ENCODE measurements around the gene ESPL1.
"Not testable (repeated sequence)": the region's sequence is repeated elsewhere in the genome, so short reads cannot be mapped to it uniquely, and the experiment has no call there.

Gene ESPL1

DNA sequence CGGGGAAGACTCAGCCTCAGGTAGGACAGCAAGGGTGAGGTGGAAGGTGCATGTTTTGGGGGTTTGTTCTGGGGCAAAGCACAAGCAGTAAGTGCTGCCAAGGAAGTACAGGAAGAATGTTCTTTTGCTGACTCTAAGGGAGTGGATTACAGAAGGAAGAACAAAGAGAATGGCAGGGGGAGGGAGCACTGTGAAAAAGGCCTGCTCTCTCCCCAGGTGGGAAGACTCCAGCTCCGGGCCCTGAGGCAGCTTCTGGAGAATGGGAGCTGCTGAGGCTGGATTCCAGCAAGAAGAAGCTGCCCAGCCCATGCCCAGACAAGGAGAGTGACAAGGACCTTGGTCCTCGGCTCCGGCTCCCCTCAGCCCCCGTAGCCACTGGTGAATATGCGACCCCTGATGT lies 20.2 kb downstream of the ESPL1 start:
- Histone ChIP-seq H3K4me3 (no peak overlapping the region), H3K27me3 (ENCODE audit: low read depth) (no peaks in the 10 kb centered on the region), H3K36me3 (replicated peaks) (peaks cover 93% of the 10 kb centered on the region), H3K4me1 (no peaks in the 10 kb centered on the region), H3K9me3 (no peaks in the 10 kb centered on the region)
- in situ Hi-C loops (cut with MboI; ENCODE audit: low sequenced_read_pairs) = loop anchor here (5.0 to 10.0 kb wide), 2 partner anchors 76 to 224 kb away; no protein-coding TSS in a partner anchor
- no peak for DNase-seq (ENCODE audit: low spot score in 2 of 2)

DNA sequence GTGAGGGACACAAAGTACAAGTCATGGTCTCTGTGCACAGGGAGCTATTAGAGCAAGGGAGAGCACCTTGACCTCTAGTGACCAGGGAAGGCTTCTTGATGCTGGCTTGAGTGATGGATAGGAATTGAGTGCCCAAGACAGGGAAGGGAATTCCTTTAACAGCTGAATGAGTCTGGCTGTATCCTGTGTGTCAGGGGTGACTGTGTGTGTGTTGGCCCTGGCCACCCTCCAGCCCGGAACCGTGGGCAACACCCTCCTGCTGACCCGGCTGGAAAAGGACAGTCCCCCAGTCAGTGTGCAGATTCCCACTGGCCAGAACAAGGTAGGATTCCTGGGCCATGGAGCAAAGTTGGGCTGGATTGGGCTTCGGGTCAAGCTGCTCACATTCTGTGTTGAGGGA lies 21.8 kb downstream of the ESPL1 start:
- no peak for DNase-seq (ENCODE audit: low spot score in 2 of 2)
- in situ Hi-C loops (cut with MboI; ENCODE audit: low sequenced_read_pairs) = loop anchor here (5.0 to 10.0 kb wide), 2 partner anchors 78 to 225 kb away; no protein-coding TSS in a partner anchor
- no peaks in the 10 kb centered on the region for H3K4me1 ChIP-seq
- H3K9me3 ChIP-seq = no peaks in the 10 kb centered on the region
- no peak overlapping the region for H3K4me3 ChIP-seq
- peaks cover 82% of the 10 kb centered on the region for H3K36me3 ChIP-seq (replicated peaks)
- no peaks in the 10 kb centered on the region for H3K27me3 ChIP-seq (ENCODE audit: low read depth)

DNA sequence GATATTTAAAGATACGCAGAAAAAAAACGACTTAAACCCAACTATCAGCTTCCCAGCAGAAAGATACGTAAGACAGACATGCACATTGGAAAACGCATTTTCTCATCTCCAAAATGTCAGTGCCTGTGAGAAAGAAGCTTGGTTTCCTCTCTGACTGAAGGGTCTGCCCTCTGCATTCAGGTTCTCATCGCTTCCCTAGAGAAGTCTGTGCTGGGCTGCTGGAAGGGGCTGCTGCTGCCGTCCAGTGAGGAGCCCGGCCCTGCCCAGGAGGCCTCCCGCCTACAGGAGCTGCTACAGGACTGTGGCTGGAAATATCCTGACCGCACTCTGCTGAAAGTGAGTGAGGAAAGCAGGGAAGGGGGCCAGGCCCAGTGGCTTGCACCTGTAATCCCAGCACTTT lies 22.6 kb downstream of the ESPL1 start:
- Histone ChIP-seq H3K4me1 (no peaks in the 10 kb centered on the region; the same call in 1 of the 2 replicates), H3K27me3 (ENCODE audit: low read depth) (no peaks in the 10 kb centered on the region), H3K36me3 (replicated peaks) (peaks cover 75% of the 10 kb centered on the region), H3K4me3 (no peak overlapping the region), H3K9me3 (no peaks in the 10 kb centered on the region)
- in situ Hi-C loops (cut with MboI; ENCODE audit: low sequenced_read_pairs) = no loop called here
- no peak for DNase-seq (ENCODE audit: low spot score in 2 of 2)

DNA sequence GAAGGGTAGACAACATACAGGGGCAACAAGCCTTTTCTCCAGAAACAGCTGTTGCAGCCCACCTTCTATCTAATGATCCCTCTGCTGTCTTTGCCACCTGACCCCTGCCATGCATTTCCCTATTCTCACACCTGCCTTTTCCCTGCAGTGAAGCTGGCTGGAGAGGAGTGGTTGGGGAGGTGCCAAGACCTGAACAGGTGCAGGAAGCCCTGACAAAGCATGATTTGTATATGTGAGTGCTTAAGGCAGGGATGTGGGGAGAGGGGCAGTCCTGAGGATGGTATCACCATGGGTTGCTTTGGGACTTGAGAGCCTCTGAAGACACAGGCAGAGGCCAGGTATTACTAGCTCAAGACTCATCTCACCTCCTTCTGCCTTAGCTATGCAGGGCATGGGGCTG lies 24.3 kb downstream of the ESPL1 start:
- H3K36me3 ChIP-seq (replicated peaks) = peaks cover 69% of the 10 kb centered on the region
- in situ Hi-C loops (cut with MboI; ENCODE audit: low sequenced_read_pairs) = no loop called here
- DNase-seq (ENCODE audit: low spot score in 2 of 2) = no peak
- no peaks in the 10 kb centered on the region for H3K27me3 ChIP-seq (ENCODE audit: low read depth)
- no peak overlapping the region for H3K4me3 ChIP-seq
- no peaks in the 10 kb centered on the region; the same call in 1 of the 2 replicates for H3K4me1 ChIP-seq
- no peaks in the 10 kb centered on the region for H3K9me3 ChIP-seq

DNA sequence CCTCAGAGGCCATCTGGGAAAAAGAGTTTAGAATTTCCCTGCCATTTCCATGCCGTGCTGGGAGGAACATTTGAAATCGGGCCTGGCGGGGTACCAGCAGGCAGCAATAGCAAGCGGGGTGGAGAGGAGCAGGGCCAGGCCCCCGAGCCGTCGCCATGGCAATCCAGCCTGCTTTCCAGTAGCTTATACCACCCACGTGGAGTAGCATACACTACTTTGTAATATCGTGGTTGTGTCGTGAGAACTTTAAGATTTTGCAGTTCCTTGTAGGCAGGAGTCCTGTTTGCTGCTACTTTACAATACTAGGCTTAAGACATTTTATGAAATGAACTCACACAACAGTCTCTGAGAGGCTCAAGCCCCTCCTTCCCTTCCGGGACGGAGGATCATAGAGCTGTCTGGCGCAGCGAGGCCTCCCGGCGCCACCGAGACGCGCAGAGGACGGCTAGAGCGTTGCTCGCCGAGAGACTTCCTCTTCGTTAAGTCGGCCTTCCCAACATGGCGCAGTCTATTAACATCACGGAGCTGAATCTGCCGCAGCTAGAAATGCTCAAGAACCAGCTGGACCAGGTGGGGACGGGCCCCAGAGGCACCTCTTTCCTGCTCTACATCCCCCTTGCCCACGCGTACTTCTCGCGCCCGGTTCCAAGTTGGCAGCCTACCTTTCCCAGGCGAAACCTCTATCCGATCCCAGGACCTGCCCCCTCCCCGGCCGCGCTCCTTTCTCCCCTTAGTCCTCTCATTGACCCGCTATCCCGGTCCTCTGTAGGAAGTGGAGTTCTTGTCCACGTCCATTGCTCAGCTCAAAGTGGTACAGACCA lies 27.2 kb downstream of the ESPL1 start, which contains the start of gene PFDN5:
PFDN5 (plus strand) TSS at position 473 of the 821 bp plus-strand sequence; CDS start at position 499, 26 bp downstream.
- in situ Hi-C loops (cut with MboI; ENCODE audit: low sequenced_read_pairs) = no loop called here
- H3K4me3 ChIP-seq = peak within 1 kb of the TSS; percentile 81
- H3K9me3 ChIP-seq = no peaks in the 10 kb centered on the region
- H3K4me1 ChIP-seq = peaks cover 4% of the 10 kb centered on the region
- H3K27me3 ChIP-seq (ENCODE audit: low read depth) = no peaks in the 10 kb centered on the region
- DNase-seq (ENCODE audit: low spot score in 2 of 2) = peak; percentile 81 to 89
- peaks cover 50% of the 10 kb centered on the region for H3K36me3 ChIP-seq (replicated peaks)

DNA sequence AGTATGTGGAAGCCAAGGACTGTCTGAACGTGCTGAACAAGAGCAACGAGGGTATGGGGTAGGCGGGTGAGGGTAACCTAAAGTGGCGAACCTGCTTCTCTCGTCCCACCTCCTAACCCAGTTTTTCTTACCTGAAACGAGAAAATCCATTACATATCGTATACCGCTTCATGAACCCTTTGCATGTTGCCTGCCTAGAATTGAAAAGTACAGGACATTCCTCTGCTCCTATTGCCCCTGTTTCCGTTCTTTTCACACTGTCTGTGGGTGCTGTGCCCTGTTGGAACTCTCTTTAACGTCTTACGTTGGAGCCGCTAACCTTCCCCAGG lies 27.8 kb downstream of the ESPL1 start:
- DNase-seq (ENCODE audit: low spot score in 2 of 2) = no peak
- no peaks in the 10 kb centered on the region for H3K27me3 ChIP-seq (ENCODE audit: low read depth)
- peaks cover 8% of the 10 kb centered on the region for H3K4me1 ChIP-seq
- H3K4me3 ChIP-seq = peak overlapping the region; percentile 81
- H3K9me3 ChIP-seq = no peaks in the 10 kb centered on the region
- in situ Hi-C loops (cut with MboI; ENCODE audit: low sequenced_read_pairs) = no loop called here
- H3K36me3 ChIP-seq (replicated peaks) = peaks cover 47% of the 10 kb centered on the region

DNA sequence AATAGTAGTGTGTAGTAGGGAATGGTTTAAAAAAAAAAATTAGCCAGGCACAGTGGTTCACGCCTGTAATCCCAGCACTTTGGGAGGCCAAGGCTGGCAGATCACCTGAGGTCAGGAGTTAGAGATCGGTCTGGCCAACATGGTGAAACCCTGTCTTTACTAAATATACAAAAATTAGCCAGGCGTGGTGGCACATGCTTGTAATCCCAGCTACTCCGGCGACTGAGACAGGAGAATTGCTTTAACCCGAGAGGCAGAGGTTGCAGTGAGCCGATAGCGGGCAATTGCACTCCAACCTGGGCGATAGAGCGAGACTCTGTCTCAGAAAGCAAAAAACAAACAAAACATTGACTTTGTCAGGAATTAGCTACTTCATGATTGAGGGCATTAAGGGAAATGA lies 29.0 kb downstream of the ESPL1 start:
- H3K27me3 ChIP-seq (ENCODE audit: low read depth); H3K4me1 ChIP-seq; in situ Hi-C loops (cut with MboI; ENCODE audit: low sequenced_read_pairs); DNase-seq (ENCODE audit: low spot score in 2 of 2); H3K4me3 ChIP-seq; H3K9me3 ChIP-seq: not testable (repeated sequence)
- peaks cover 49% of the 10 kb centered on the region for H3K36me3 ChIP-seq (replicated peaks)

DNA sequence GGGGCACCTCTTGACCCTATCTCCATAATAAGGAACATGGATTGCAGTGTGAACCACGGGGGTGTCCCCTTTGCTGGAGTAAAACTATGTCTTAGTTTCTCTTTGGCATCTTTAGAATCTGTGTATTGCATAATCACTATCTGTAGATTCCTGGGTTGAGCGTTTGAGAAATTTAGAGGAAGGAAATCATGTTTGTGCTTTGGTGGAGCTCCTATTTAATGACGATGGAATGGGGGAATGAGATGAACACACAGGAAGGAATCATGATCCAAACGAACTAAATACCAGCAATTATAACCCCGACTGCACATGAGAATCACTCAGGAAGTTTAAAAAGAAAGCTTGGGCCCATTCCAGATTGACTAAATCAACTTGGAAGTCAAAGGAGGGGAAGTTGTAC lies 30.1 kb downstream of the ESPL1 start:
- no peaks in the 10 kb centered on the region for H3K9me3 ChIP-seq
- in situ Hi-C loops (cut with MboI; ENCODE audit: low sequenced_read_pairs) = no loop called here
- peaks cover 8% of the 10 kb centered on the region for H3K4me1 ChIP-seq
- H3K4me3 ChIP-seq = no peak overlapping the region
- H3K36me3 ChIP-seq (replicated peaks) = peaks cover 46% of the 10 kb centered on the region
- no peaks in the 10 kb centered on the region for H3K27me3 ChIP-seq (ENCODE audit: low read depth)
- no peak for DNase-seq (ENCODE audit: low spot score in 2 of 2)

DNA sequence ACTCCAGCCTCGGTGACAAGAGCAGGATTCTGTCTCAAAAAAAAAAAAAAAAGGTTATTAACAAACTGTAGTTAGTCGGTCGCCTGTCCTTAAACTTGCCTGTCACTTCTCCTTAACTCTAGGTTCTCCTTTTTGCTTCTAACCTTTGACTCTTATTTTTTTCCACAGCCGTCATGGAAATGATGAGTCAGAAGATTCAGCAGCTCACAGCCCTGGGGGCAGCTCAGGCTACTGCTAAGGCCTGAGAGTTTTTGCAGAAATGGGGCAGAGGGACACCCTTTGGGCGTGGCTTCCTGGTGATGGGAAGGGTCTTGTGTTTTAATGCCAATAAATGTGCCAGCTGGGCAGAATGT lies 31.0 kb downstream of the ESPL1 start:
- Histone ChIP-seq H3K4me3 (peak overlapping the region; percentile 79), H3K36me3 (replicated peaks) (peaks cover 47% of the 10 kb centered on the region), H3K27me3 (ENCODE audit: low read depth) (no peaks in the 10 kb centered on the region), H3K4me1 (peaks cover 8% of the 10 kb centered on the region), H3K9me3 (no peaks in the 10 kb centered on the region)
- in situ Hi-C loops (cut with MboI; ENCODE audit: low sequenced_read_pairs) = no loop called here
- no peak for DNase-seq (ENCODE audit: low spot score in 2 of 2)

DNA sequence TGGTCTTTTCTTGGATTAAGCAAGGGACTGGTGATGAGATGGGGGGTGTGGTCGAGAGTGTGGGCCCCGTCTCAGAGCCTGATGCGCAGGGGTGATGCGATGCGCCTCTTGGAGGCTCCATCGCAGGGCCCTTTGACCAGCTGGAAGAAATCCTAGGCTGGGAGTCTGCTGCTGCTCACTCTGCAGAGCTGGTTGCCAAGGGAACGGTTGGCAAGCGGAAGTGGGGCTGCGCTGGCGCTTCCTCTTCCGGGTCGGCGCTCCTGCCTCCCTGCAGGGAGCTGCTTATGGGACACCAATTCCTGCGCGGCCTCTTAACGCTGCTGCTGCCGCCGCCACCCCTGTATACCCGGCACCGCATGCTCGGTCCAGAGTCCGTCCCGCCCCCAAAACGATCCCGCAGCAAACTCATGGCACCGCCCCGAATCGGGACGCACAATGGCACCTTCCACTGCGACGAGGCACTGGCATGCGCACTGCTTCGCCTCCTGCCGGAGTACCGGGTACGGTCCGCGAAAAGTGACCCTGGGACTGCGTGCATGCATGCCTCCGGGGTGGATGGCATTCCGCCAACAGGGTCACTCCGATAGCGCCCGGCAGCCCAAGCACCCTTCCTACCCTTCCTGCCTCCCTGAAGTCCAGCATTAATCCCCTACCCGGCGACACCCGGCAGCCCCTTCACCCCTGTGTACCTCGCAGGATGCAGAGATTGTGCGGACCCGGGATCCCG lies 31.5 kb downstream of the ESPL1 start, which contains the start of gene MYG1:
MYG1 (plus strand) TSS at position 242 of the 727 bp plus-strand sequence; CDS start at position 285, 43 bp downstream.
- Histone ChIP-seq H3K4me1 (peaks cover 8% of the 10 kb centered on the region), H3K36me3 (replicated peaks) (peaks cover 47% of the 10 kb centered on the region), H3K4me3 (peak within 1 kb of the TSS; percentile 79), H3K9me3 (no peaks in the 10 kb centered on the region), H3K27me3 (ENCODE audit: low read depth) (no peaks in the 10 kb centered on the region)
- in situ Hi-C loops (cut with MboI; ENCODE audit: low sequenced_read_pairs) = no loop called here
- peak; percentile 93 to 94 for DNase-seq (ENCODE audit: low spot score in 2 of 2)

DNA sequence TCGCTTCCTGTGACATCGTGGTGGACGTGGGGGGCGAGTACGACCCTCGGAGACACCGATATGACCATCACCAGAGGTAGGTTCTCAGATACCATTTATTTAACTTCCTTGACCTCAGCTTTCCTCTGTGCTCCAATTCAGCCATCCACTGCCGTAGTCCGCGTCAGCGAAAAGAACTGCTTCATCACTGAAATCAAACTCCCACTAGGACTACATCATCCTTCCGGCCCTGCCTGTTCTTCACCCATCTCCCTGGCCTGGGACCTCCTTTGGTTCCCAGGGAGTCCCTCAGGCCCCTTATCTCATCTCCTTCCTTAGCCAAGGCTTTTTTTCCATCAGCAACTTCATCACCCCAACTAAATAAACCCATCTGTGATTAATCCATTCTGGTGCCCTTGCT lies 32.1 kb downstream of the ESPL1 start:
- peak overlapping the region; percentile 79 for H3K4me3 ChIP-seq
- H3K4me1 ChIP-seq = peaks cover 8% of the 10 kb centered on the region
- peaks cover 49% of the 10 kb centered on the region for H3K36me3 ChIP-seq (replicated peaks)
- DNase-seq (ENCODE audit: low spot score in 2 of 2) = peak in 1 of 2 experiments; percentile 22
- no peaks in the 10 kb centered on the region for H3K9me3 ChIP-seq
- H3K27me3 ChIP-seq (ENCODE audit: low read depth) = no peaks in the 10 kb centered on the region
- in situ Hi-C loops (cut with MboI; ENCODE audit: low sequenced_read_pairs) = no loop called here

DNA sequence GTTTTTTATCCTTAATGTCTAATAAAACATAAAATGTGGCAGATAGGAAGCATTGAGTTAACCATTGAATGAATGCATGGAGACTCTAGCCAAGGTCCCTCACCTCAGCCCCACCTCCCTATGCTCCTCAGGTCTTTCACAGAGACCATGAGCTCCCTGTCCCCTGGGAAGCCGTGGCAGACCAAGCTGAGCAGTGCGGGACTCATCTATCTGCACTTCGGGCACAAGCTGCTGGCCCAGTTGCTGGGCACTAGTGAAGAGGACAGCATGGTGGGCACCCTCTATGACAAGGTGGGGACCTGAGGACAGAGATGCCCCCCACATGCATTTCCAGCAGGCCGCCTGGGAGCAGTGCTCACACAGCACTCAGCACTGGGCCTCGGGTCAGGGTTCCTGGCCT lies 34.8 kb downstream of the ESPL1 start:
- Histone ChIP-seq H3K4me1 (peaks cover 8% of the 10 kb centered on the region), H3K9me3 (no peaks in the 10 kb centered on the region), H3K27me3 (ENCODE audit: low read depth) (no peaks in the 10 kb centered on the region), H3K4me3 (no peak overlapping the region), H3K36me3 (replicated peaks) (peaks cover 63% of the 10 kb centered on the region)
- in situ Hi-C loops (cut with MboI; ENCODE audit: low sequenced_read_pairs) = no loop called here
- no peak for DNase-seq (ENCODE audit: low spot score in 2 of 2)

DNA sequence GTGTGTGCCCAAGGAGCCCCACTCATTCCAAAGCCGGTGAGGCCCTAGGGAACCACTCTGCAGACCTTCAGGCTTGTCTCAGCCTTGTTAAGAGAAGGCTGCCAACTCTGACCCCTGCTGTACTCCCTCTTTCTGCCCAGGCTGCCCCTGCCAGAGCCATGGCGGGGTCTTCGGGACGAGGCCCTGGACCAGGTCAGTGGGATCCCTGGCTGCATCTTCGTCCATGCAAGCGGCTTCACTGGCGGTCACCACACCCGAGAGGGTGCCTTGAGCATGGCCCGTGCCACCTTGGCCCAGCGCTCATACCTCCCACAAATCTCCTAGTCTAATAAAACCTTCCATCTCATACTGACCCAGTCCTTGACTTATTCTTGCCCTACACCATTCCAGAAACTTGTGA lies 38.7 kb downstream of the ESPL1 start:
- DNase-seq (ENCODE audit: low spot score in 2 of 2) = no peak
- H3K36me3 ChIP-seq (replicated peaks) = peaks cover 73% of the 10 kb centered on the region
- no peak overlapping the region for H3K4me3 ChIP-seq
- no peaks in the 10 kb centered on the region for H3K4me1 ChIP-seq
- in situ Hi-C loops (cut with MboI; ENCODE audit: low sequenced_read_pairs) = no loop called here
- no peaks in the 10 kb centered on the region for H3K9me3 ChIP-seq
- H3K27me3 ChIP-seq (ENCODE audit: low read depth) = no peaks in the 10 kb centered on the region

DNA sequence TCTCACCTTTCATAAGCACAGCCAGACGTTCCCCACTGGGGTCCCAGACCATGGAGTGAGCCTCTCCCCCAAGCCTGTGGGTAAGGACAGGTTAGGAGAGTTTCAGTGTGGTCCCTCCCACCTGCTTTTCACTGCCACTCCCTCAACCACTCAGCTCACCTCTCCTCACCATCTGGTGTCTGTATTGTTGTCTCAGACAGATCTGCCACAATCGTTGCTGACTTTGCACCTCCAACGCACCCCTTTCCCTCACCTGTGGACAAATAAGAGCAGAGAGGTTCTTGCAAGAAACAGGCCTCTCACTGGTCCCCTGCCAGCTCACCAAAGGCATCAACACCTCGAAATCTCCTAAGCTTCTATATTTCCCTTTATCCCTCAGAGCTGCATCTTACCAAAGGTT lies 40.2 kb downstream of the ESPL1 start:
- Histone ChIP-seq H3K9me3 (no peaks in the 10 kb centered on the region), H3K4me1 (no peaks in the 10 kb centered on the region), H3K4me3 (no peak overlapping the region), H3K36me3 (replicated peaks) (peaks cover 62% of the 10 kb centered on the region), H3K27me3 (ENCODE audit: low read depth) (no peaks in the 10 kb centered on the region)
- in situ Hi-C loops (cut with MboI; ENCODE audit: low sequenced_read_pairs) = no loop called here
- no peak for DNase-seq (ENCODE audit: low spot score in 2 of 2)

Measured in HAP-1 (cell line).